HG03175 (cell line): ENCODE data around the gene CDC23.
A peak's percentile ranks its signal among the peaks of the same experiment; 100 is the strongest.
"Not testable (repeated sequence)": the region's sequence is repeated elsewhere in the genome, so short reads cannot be mapped to it uniquely, and the experiment has no call there.

ENCODE experiments used
- ATAC-seq: cut with Tn5 transposase; IDR thresholded peaks from one replicate; pipeline ENCODE4 v1.9.1; 2021; ENCODE audit warnings: mild to moderate bottlenecking, moderate library complexity; ENCODE audit not compliant: unreplicated experiment

Gene CDC23

GRCh38 chr5:138216799-138217198 lies 3.7 kb upstream of the CDC23 start:
- no peak for ATAC-seq

GRCh38 chr5:138212828-138213160 lies 329 bp downstream of the CDC23 start:
- peak; percentile 7 for ATAC-seq

DNA sequence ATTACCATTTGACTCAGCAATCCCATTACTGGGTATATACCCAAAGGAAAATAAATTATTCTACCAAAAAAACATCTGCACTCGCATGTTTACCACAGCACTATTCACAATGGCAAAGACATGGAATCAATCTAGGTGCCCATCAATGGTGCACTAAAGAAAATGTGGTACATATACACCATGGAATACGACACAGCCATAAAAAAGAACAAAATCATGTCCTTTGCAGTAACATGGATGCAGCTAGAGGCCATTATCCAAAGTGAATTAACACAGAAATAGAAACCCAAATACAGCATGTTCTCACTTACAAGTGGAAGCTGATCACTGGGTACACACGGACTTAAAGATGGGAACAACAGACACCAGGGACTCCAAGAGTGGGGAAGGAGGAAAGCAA lies 2.1 kb downstream of the CDC23 start:
- ATAC-seq = no peak

DNA sequence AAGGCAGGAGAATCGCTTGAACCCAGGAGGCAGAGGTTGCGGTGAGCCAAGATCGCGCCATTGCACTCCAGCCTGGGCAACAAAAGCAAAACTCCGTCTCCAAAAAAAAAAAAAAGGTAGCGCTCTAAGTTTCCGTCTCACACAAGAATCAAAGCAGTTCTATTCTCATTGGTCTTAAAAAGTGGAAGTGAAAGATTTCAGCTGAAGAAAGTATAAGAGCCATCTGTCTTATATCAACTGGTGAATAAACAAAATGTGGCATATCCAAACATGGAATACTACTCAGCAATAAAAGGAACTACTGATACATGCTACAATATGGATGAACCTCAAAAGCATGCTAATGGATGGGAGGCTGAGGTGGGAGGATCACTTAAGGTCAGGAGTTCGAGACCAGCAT lies 19.3 kb downstream of the CDC23 start:
- ATAC-seq = not testable (repeated sequence)

- no peak for ATAC-seq
These were observed 20.3 kb downstream of the CDC23 start for GRCh38 chr5:138192826-138193225.

- ATAC-seq = no peak
These were observed 24.5 kb downstream of the CDC23 start for GRCh38 chr5:138188626-138189025.

DNA sequence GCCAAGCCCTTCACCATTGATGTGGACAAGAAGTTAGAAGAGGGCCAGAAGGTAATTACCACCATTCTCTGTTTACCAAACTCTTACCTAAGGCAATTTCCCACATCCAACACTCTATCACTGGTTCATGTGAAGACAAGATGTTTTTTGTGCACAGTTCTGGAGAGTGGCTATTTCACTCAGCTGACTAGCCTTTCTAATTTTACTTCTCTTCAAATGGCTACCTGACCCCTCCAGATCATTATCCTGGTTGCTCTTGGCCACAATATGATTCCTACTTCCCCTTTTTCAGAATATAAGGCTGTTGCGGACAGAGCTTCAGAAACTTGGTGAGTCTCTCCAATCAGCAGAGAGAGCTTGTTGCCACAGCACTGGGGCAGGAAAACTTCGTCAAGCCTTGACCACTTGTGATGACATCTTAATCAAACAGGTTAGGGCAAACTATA lies 27.1 kb downstream of the CDC23 start:
- no peak for ATAC-seq

- ATAC-seq = no peak
These were observed 30.3 kb downstream of the CDC23 start for GRCh38 chr5:138182808-138183207.

GRCh38 chr5:138180841-138181240 lies 32.3 kb downstream of the CDC23 start:
- no peak for ATAC-seq

GRCh38 chr5:138180183-138180782 lies 32.8 kb downstream of the CDC23 start:
- ATAC-seq = no peak

GRCh38 chr5:138179277-138179857 lies 33.8 kb downstream of the CDC23 start:
- ATAC-seq = no peak

GRCh38 chr5:138178516-138179276 lies 34.4 kb downstream of the CDC23 start, which contains the start of the genes BRD8 and KIF20A:
TSS of gene BRD8 (minus strand) at chr5:138178630. CDS start at chr5:138178614, 16 bp downstream.
TSS of gene KIF20A (plus strand) at chr5:138179112. CDS start at chr5:138179681, 569 bp downstream.
- ATAC-seq = peak; percentile 83

- ATAC-seq = no peak
These were observed 35.1 kb downstream of the CDC23 start for GRCh38 chr5:138177941-138178515.

- ATAC-seq = no peak
These were observed 42.8 kb downstream of the CDC23 start for GRCh38 chr5:138170299-138170698.

DNA sequence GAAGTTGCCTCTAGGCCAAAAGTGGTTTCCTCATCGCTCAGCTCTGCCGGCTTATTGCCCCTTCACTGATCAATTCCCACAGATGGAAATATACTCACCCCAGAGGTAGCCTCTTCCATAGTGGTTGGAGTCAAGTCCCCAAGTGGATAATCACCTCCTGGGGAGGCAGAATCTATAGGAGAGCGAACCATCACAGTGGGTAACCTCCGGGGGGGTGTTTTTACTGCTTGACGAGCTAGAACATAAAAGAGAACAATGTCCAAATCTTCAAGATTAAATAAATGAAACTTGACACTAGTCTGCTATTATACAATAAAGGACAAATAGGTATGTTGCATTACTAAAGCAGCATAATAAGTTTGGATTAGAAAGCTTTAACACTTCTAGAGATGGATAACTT lies 44.0 kb downstream of the CDC23 start:
- no peak for ATAC-seq

DNA sequence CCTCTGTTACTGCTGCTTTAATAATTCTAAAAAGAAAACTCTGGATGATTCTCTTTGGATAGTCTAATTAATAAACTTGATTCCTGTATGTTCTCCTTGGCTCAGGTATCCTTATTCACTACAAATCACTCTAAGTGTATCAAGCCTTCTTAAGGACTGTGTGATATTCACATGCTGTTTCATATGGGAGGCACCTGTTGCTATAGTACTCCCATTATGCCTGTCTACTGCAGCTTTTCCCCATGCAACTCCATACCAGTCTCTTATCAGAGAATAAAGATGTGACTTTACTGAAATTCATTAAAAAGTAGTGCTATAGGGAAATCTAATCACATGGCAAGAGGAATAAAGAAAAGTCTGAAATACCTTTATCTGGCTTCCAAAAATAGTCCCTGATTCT lies 49.4 kb downstream of the CDC23 start:
- ATAC-seq = no peak

DNA sequence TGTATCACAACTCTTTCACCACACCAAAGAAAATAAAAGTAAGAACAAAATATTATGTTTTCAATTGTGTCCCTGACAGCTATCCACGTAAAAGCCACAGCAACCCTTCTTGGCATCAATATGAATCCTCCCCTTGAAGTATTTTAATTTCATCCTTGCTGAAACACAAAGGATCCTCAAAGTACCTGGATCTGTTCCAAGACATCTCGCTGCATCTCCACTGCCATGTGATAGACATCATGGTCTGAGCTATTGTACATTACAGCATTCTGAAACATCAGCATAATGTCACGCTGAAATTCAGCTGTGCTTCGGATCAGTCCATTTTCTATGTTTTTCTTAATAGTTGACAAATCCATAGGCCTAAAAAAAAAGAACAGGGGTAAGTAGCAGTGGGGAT lies 52.4 kb downstream of the CDC23 start:
- ATAC-seq = no peak

DNA sequence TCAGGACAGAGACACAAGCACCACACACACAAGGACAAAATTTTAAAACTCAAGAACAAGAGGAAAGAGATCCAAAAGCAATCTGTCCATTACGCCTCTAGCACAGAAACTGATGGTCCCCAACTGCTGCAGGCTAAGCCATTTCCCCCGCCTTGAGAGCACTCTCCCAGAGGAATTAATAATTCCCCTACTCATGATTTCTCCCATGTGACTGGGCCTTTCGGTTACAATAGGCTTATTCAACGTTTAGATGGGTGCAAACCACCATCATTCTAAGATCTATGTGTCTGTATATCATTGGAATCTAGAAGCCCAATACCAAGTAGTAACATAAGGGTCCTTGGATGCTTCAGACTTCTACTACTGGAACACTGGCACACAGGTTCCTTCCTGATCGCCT lies 53.5 kb downstream of the CDC23 start:
- ATAC-seq = no peak

GRCh38 chr5:138157626-138158025 lies 55.5 kb downstream of the CDC23 start:
- ATAC-seq = no peak

GRCh38 chr5:138155977-138156376 lies 57.1 kb downstream of the CDC23 start:
- not testable (repeated sequence) for ATAC-seq

DNA sequence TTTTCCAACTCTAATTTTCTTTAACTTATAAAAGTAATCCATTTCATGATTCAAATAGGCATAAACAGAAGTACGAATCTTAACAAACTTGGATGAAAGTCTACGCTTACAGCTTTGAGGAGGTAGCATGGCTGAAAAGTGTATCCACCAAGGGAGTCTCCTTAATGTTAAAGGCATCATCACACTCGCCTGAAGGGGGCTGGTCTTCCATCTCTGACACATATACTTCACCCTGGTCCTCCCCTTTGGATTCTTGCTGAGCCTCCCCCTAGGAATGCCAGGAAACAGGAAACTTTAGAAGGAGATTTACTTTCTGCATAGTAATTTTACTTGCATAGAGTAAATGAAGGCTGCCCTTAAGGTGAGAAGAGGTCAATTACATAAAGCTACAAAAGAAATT lies 63.6 kb downstream of the CDC23 start:
- no peak for ATAC-seq

DNA sequence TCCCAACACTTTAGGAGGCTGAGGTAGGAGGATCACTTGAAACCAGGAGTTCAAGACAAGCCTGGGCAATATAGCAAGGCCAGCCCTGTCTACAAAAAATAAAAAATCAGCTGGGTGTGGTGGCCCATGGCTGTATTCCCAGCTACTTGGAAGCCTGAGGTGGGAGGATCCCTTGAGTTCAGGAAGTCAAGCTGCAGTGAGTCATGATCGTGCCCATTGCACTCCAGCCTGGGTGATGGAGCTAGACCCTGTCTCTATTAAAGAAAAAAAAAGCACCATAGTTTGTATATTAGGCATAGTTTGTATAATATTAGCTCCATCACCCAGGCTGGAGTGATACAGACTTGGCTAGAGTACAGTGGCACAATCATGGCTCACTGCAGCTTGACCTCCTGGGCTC lies 64.3 kb downstream of the CDC23 start:
- ATAC-seq = no peak
